GM21723 (cell line): ENCODE results near the gene NYNRIN.

Experiments
- ATAC-seq: cut with Tn5 transposase; IDR thresholded peaks from one replicate; pipeline ENCODE4 v1.9.1; 2021; ENCODE audit warnings: mild to moderate bottlenecking, moderate library complexity; ENCODE audit not compliant: unreplicated experiment

The NYNRIN gene

DNA sequence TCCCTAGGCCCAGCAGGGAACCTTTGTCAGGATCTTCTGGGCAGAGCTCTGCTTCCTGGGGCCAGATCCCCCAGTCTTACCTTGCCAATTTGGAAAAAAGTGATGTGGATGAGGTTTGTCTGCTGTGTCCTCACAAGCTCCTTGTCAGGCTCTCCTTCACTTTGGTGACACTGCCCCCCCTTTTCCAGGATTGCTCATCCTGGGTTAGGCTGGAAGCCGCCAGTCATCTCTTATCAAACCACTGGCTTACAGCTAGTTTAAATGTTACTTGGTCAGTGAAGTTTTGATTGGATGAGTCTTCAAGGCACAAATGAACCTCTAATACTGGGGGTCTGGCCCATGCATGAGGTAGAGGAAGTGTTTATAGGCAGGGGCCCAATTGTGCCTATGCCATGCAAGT is 15.3 kb downstream of the NYNRIN start:
- no peak for ATAC-seq

DNA sequence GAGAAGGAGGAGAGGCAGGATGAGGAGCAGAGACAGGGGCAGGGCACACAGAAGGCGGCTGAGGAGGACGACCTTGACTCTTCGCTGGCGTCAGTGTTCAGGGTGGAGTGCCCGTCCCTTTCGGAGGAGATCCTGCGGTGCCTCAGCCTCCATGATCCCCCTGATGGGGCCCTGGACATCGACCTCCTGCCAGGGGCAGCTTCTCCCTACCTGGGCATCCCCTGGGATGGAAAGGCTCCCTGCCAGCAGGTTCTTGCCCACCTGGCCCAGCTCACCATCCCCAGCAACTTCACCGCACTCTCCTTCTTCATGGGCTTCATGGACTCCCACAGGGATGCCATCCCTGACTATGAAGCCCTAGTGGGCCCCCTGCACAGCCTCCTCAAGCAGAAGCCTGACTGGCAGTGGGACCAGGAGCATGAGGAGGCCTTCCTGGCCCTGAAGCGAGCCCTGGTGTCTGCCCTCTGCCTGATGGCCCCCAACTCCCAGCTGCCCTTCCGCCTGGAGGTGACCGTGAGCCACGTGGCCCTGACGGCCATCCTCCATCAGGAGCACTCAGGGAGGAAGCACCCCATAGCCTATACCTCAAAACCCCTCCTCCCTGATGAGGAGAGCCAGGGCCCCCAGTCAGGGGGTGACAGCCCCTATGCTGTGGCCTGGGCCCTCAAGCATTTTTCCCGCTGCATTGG is 16.1 kb downstream of the NYNRIN start:
- no peak for ATAC-seq

DNA sequence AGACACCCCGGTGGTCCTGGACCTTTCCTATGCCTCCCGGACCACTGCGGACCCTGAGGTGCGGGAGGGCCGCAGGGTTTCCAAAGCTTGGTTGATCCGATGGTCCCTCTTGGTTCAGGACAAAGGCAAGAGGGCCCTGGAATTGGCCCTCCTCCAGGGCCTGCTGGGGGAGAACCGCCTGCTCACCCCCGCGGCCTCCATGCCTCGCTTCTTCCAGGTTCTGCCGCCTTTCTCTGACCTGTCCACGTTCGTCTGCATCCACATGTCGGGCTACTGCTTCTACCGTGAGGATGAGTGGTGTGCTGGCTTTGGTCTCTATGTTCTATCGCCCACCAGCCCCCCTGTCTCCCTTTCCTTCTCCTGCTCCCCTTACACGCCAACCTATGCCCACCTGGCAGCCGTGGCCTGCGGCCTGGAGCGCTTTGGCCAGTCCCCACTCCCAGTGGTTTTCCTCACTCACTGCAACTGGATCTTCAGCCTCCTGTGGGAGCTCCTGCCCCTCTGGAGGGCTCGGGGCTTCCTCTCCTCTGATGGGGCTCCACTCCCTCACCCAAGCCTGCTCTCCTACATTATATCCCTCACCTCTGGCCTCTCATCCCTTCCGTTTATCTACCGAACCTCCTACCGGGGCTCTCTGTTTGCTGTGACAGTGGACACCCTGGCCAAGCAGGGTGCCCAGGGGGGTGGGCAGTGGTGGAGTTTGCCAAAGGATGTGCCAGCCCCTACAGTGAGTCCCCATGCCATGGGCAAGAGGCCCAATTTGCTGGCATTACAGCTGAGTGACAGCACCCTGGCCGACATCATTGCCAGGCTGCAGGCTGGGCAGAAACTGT is 16.8 kb downstream of the NYNRIN start:
- no peak for ATAC-seq

- no peak for ATAC-seq
Measured at GRCh38 chr14:24416254-24416931, 17.6 kb downstream of the NYNRIN start.

- ATAC-seq, result no peak
Measured at GRCh38 chr14:24416932-24417619, 18.3 kb downstream of the NYNRIN start.

GRCh38 chr14:24417832-24418491 is 19.2 kb downstream of the NYNRIN start:
- no peak for ATAC-seq

DNA sequence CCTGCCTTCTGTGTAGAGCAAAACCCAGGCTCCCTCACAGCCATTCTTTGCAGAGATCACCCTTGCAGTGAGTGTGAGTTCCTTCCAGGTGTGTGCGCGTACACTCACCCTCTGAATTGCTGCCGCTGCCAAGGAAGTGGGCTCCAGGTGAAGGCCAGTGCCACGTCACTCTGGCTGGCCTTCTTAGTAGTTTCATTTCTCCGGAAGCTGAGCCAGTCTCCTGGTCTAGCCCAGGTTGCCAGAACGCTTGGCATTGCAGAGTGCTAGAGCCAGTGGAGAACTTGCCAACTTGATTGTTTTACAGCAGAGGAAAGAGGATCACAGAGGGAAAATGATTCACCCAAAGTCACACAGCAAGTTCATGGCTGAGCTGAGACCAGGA is 19.7 kb downstream of the NYNRIN start:
- no peak for ATAC-seq

DNA sequence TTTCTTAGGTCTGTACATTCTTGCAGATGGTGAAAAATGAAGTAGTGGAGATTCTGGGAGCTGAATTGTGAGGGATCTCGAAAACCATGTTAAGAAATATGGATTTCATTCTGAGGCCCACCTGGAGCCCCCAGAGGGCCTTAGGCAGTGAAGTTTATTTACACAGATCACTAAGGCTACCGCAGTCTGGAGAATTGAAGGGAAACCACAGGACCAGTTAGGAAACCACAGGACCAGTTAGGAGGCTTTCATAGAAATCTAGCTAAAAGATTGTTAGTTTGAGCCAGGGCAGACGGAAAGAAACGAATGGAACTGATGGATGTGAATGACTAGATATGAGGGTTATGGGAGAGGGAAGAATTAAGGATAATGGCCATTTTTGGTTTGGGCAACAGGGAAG is 23.5 kb downstream of the NYNRIN start:
- ATAC-seq, result no peak

- no peak for ATAC-seq
Measured at GRCh38 chr14:24422694-24423601, 24.1 kb downstream of the NYNRIN start.

- no peak for ATAC-seq
Measured at GRCh38 chr14:24425704-24426103, 26.9 kb downstream of the NYNRIN start.

DNA sequence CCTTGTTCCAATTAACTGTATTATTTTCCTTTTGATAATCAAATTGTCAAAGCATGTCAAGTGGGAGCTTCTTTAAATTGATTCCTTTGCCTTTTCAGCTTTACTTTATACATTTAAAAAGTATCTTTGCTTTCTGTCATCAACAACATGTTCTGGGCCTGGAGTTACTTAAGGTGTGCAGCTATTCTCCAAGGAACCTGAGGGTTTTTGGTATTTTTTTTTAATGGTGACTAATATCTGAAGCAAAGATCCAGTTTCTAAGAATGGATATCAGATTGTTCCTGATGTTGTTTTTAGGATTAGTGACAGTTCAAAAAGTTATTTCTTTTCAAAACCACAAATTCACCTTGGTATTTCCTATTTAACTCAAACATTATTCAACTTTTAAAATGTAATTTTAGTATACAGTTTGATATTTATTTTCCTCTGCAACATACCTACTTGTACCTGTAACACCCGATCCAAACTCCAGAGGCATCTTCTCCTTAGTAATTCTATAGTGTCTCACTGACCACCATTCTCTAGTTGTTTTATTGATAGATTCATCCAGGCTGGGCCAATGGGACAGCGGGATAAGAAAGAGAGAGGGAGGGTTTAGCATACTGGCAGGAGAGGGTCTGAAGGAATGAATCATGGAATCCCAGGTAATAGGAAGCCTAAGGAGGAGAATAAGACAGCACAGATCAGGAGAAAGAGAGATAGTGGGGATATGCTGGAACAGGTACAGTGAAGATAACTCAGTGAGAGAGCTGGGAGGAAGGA is 27.5 kb downstream of the NYNRIN start:
- ATAC-seq, result no peak

DNA sequence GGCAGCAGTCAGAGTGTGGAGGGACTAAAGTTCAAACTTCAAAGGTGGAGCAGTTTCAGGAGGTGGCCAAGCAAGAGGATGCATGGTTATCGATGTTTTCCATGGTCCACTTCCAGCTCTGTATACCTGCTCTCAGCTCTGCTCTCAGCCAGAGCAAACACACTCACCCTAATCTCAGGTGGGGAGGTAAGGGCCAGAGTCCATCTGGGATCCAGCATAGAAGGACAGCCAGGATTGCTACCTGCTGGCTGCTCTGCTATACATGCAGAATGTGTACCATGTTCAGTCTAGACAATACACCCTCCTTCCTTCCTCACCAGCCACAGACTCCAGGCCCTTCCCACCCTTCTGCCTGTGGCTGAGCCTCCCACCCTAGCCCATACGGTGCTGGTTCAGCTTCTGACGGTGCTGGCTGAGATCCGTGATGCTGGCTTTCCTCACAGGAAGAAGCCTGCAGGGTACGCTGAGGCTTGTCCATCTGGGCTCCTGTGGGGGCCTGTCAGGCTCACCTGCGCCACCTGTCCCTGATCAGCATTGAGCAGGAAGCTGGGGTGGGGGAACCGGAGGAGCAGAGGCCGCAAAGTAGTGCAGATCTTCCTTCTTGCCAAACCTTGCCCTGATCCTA is 28.2 kb downstream of the NYNRIN start:
- ATAC-seq, result no peak

GRCh38 chr14:24427537-24428508 is 29.0 kb downstream of the NYNRIN start:
- ATAC-seq, result no peak

DNA sequence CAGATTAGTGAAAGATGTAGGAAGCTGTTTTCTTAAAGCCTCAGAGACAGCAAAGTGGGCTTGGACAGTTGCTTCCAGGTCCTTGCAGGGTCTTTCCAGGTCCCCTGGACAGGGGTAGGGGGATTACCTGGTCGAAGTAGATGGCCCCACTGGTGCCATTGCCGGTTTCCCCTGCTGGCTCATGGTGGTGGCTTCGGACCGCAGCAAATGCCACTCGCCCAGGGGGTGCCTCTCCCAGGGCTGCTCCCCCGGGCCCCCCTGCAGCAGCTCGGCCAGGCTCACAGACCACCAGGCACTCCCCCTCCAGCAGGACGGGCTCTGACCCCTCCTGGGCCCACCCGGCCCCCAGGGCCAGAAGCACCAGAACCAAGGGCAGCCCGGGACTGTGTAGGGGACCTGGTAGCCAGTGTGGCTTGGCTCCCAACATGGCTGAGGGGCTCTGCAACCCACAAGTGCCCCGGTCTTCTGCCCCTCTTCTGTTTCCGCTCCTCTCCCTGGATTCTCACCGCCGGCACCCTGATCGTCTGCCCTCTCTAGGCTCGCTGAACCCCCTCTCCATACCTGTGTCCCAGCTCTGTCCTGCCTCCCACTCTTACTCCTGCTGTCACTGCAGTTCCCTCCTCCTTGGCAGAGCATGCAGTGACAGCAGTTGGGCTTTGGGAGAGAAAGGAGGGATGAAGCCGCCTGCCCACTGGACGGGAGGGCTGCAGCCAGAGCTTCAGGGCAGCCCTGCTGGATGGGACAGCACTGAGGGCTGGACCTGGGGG is 30.0 kb downstream of the NYNRIN start:
- ATAC-seq, result no peak

DNA sequence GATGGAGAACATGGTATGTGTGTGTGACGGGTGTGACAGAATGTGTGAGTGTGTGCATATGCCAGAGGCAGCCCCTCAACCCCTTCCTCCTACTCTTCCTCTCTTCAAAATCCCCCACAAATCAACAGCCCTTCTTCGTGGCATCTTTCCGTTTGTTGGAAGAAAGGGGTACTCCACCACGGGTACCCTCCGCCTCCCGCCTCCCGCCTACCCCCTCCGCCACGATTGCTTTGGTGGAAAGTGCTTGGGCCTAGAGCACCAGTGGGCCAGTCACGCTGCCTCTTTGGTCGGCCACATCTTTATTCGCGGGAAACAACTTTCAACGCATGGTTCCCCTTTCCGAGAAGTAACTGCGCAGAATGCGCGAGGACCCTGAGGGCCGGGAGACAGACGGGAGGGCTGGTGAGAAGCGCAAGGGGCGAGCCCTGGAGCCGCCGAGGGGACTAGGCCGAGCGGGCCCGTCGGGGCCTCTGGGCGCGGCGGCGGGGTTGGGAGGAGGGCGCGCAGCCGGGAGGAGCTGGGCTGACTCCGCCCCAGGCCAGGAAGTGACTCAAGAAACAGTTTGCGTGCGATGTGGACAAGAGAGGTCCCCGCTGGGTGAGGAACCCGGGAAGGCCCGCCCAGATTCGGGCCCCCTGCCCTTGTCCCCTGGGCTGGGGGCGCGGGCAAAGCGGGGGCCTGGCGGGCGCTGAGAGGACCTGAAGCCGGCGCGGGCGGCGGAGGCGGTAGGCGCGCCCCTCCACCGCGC is 30.8 kb downstream of the NYNRIN start, which contains the start of the genes CBLN3 and KHNYN:
Gene CBLN3, minus strand, starts transcription at position 274 of the 748 bp plus-strand sequence. CDS start 614 bp downstream, outside the sequence.
Gene KHNYN, plus strand, starts transcription at position 560 of the 748 bp plus-strand sequence. CDS start 777 bp downstream, outside the sequence.
- ATAC-seq, result peak; percentile 88
